ENCODE results near the gene DPP6.

The DPP6 gene

DNA sequence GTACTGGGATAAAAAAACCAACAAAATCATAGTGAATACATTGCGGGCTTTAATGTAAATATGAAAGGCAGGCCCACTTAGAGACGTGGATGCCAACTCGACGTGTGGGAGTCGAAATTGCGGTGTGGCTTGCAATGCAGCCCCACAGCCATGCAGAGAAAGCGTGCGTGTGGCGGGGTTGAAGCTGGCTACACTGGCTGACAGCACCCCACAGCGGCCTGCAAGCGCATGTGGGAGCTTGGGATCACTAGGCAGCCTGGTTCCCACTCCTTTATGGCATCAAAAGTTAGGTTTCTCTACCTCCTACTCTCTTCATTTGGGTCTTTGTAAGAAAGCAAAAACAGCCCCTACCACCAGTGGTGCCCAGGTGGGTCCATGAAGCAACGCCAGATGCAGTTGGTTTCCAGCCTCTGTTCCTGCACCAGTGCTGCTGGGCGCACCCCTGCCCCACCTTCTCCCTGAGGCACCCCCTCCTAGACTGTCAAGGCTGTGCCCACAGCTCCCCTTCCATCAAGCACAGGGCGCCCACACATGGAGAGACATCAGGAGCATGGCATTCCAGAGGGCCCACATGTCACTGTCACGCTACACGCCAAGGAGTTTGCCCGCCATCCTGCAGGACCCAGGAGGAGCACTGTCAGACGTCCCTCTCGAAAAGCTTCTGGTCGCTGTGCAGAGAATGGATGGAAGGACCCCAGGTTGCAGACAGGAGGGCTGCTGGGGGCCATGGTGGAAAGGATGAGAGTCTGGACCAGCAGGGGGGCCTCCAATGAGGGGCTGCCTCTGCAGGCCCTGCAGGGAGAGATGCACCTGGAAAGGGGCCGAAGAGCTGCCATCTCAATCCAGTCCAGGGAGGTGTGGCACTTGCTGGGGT lies 807.8 kb downstream of the DPP6 start:
- no peak for DNase-seq (ENCODE audit: low spot score)

DNA sequence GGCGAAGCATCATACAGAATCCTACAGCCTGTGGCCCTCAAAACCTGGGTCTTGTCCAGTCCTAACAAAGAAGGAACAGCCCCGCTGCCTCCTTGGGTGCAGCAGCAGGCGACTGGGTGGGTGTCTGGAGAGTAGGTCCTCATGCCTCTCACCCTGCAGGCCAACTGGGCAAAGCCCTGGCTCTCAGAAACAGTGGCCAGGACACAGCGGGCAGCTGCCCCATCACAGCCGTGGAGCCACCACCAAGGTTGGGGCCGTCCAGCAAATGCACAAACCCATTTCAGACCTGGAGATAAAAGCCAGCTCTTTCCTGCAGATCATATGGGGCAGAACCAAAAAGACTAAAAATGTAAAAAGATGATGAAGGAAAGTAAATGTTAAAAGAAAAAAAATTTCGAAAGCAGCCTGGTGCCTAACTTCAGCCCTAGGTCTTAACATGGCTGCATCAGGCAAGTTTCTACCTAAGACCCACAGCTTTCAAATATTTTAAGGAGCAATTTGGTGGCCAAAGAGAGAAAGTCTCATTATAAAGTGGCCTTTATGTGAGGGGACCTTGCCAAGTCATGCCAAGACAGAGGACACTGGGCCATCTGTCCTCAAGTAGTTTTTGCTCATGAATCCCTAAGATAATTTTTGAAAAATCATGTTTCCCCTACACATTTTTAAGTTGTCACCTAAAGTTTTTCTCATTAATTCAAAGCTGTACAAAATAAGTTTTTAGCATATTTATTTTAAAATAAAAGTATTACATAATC lies 808.6 kb downstream of the DPP6 start:
- no peak for DNase-seq (ENCODE audit: low spot score)

DNA sequence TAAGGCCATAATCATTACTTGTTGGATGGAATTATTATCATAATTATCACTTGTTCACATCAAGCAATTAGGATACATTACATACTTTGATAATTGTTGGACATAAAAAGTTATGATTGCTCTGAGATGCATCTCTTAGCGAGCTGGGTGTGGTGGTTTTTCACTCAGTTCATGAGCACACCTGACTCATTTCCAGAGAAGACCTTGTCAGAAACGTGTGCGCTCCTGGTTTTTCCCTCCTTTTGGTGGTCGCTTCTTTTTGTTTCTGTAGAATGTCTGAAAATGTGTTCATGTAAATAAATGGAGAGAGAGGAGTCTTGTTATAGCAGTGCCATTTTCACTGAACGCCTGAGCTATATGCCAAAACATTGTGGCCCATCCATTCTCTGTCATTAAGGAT lies 809.4 kb downstream of the DPP6 start:
- DNase-seq (ENCODE audit: low spot score), result no peak

DNA sequence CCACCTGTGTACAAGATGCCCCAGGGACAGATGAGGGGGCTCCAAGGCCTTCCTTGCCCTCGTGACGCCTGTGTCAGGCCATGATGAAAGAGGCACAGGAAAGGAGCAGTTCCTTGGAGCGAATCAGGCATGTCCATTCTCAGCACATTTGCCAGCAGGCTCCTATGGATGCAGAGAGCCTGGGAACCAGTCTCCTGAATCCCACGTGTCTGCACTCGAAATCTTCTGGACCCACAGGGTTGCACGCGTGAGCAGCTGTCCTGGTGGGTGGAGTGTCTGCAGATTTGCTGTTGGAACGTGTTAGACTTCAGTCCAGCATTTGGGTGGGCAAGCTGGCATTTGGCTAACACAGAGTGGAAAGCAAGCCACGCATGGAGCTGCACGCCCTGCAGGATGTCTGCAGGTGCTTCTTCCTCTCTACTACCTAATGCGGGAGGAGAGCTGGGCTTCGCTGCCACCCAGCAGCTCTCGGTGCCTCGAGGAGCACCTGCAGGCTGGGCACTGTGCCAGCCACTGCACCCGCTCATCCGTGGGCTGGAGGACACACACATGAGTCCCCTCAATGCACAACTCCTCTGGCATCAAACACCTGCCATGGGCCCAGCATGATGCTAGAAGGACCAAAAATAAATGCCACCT lies 810.1 kb downstream of the DPP6 start:
- no peak for DNase-seq (ENCODE audit: low spot score)

DNA sequence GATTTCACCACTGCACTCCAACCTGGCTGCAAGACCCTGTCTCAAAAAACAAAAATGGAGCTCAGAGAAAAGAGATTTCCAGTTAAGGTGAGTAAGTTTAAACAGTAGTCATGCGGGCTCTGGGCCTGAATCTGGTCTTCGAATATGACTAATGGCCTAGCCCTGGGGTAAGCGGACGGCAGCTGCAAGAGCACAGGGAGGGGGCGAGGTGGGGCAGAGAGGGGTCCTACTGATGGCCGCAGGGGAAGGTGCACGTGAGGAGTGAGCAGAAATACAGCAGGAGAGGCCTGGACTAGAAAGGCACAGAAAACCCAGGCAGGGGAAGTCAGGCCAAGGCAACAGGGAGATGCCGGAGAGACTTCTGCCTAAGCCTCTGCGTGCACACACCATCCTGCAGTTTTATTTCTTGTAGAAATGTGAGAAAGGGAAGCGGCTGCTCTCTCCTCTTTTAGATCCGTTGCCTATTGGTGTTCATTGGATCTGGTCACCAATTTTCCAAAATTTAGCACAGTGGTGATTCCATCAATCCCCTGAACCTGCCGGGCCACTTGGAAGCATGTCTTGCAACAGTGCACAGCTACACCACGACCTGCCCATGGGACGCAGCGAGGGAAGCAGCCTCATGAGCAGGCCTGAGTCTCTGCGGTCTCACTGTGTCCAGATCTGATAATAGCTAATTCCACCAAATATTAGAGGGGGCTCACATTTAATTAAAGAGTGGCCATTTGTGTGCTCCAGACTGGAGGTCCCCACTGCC lies 811.7 kb downstream of the DPP6 start:
- no peak for DNase-seq (ENCODE audit: low spot score)

DNA sequence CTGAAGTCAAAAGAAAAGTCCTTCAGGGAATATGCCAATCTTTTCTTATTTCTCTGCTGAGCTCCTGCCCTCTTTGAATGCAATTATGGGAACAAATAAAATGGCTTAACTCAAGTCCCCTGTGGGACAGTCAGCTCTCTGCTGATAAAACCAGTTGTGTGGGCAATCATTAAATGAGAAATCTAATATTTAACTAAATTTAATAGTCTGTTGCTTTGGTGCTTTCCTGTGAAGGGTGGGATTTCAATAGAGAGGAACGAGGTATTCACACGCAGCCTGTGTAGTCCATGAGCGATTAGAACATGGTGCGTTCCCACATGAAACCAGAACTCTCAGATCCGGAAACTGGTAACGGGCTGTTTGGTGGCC lies 812.3 kb downstream of the DPP6 start:
- DNase-seq (ENCODE audit: low spot score), result no peak

DNA sequence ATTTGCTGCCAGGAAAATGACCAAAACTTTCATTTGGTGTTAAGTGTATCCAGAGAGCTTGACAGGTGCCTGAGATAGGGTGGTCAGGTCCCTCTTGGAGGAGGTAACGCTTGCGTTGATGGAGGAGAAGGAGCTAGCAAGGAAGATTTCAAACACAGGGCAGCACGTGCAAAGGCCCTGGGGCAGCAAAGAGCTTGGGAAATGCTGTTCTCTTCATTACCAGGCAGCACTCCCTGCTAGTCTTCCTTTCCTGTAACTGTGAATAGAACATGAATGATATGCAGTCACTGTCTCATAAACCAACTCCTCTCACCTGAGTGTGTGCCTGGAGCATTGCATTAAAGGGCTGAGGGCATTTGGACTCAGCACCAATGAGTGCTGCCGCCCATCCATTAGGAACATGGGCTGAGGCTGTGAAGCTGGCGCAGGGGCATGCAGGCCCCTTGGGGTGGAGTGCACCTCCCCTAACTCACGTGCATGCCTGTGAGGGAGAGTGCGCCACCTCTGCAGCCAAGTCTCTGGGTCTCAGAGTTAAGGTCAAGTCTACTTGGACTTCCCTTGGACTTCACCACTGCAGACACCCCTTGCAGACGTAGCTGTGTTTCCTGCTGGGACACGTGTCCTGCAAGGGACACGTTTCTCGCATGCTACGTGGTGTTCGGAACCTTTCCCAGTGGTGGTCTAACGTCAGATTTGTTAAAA lies 813.9 kb downstream of the DPP6 start:
- no peak for DNase-seq (ENCODE audit: low spot score)

DNA sequence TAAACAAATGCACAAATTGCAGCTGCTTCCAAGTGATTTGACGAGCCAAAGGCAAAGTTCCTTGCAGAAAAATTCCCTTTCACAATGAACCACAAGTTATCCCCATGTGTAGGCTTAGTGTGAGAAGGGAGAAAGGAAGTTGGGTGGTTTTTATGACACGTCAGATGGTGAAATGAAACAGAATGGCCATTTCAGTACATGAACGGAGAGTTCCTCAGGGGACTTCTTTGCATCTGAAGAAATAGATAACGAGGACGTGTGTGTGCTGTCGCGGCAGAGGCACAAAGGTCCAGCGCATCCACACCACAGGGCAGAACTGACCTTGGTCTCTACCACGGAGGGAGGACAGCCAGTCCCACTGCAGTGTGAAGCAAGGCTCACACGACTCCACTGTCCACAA lies 814.9 kb downstream of the DPP6 start:
- DNase-seq (ENCODE audit: low spot score), result no peak

DNA sequence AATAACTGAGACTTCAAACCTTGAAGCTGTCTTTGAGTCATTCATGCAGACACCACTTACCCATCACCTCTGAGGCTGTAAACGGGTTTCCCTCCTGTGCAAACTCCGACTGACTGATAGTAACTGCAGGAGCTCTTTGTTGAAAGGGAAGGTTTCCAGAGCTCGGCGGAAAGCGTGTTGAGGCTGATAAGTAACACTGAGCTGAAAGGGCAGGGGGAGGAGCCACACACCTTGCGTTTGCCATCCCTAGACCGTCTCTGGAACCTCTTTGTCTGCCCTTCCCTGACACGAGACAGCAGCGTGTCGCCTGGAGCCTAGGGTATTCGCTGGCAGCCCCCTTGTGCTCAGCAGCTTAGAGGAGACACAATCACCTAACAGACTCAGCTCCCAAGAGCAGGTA lies 816.7 kb downstream of the DPP6 start:
- DNase-seq (ENCODE audit: low spot score), result no peak

DNA sequence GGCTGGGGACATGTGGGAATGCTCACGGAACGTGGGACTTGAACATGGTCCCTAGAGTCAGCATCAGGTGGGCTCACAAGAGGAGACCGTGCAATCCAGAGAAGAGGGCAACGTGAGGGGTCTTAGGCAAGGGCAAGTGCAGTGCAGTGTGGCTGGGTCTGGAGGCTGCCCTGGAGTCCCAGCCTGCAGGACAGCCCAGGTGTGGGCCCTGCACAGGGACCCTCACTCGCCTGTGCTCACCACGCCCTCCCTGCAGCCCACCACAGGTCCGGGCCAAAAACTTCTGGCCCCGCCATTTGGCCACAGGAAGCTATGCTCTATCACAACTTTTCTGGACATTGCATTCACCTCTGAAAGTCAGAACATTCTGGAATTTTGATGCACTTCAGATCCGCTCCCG lies 817.2 kb downstream of the DPP6 start:
- no peak for DNase-seq (ENCODE audit: low spot score)

DNA sequence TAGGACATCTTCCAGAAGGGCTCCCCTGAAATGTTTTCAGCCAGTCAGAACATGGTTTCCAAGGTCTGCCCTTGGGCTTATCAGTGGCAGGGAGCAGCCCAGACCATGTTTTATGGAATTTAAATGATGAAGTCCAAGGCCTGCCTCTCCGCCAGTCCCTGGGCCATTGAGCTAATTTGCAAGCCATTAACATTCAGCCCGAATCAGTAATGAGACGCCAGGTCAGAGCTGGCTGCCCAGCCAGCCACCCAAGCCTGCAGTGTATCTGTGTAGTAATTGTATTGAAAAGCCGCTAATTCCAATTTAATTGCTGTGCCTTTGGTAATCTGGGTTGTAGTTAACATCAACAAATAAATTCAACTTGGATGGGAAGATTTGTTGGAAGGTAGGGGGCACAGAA lies 819.3 kb downstream of the DPP6 start:
- no peak for DNase-seq (ENCODE audit: low spot score)

DNA sequence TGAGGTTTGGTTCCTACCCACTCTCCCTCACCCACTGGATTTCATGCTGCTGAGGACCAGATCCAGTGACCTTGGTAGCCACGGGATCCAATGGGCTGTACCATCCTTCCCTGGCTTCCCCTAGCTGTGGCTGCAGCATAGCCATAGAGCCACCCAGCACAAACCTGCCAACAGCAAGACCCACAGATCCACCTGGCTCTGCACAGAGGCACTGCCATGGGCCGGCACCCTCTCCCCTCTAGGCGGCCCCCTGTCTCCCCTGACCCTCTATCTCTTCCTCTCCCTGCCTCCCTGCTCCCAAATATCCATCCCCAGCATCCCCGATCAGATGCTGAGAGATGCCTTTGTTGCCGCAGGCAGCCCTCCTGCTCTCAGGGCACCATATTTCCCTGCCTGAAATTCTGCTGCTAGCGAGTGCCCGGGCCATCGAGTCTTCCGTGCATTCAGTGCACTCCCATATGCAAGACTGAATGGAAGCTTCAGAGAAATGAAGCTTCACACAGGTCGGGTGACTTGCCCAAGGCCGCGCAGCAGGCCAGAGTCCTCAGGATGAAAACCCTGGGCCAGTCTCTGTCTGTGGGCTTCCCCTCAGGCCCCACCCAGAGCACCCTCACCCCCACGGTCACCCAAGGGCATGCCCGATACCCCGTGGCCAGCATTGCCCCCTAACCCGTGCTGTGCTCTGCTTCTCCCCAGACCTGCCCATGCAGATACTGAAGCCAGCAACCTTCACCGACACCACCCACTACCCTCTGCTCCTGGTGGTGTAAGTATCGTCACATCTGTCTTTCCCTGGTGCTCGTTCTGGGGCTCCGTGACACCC lies 819.9 kb downstream of the DPP6 start:
- no peak for DNase-seq (ENCODE audit: low spot score)

DNA sequence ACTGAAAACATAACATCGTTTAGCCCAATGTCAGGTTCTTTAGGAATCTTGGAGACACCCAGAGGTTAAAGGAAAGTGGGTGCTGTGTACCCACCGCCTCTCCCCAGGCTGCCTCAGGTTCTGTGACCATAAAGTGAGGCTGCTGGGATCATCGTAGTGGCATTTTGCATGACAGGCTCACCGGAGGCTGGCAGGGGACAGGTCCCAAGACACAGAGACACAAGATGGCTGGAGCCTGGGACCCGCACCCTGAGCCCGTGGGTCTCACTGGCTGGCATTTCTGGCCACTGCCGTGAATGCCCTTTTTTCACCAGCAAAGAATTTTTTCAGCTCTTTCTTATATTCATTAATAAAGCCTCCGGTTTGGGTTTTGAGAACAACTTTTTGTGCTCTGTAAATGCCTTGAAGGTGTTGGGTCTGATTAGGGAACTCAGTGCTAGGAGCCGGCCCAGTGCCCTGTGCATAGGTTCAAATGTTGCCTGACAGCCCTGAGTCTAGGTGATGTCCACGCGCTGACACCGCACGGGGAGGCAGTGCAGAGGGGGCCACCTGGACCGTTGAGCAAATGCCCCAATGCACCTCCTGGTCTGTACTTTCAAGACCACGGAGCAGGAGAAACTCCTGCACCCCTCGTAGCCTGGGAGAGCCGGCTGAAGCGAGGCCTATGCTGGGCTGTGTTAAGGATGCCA lies 820.8 kb downstream of the DPP6 start:
- no peak for DNase-seq (ENCODE audit: low spot score)

DNA sequence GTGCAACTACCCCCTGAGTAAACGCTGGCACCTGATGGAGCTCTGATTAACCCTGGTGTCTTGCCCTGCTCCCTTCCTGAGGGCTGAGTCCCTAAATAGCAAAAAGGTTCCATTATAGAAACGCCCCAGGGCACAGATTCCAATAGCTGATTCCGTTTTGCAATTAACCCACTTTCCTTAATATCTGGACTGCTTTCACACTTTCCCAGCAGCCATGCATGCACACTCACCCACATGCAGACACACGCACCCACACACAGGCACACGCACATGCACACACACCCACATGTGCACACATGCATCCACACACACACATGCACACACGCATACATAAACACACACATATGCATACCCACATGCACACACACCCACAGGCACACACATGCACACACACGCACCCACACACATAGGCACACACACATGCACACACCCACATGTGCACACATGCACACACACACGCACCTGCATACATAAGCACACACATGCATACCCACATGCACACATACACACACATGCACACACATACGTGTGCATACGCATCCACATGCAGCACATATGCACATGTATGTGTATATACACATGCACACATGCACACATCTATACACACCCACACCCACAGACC lies 821.4 kb downstream of the DPP6 start:
- no peak for DNase-seq (ENCODE audit: low spot score)

DNA sequence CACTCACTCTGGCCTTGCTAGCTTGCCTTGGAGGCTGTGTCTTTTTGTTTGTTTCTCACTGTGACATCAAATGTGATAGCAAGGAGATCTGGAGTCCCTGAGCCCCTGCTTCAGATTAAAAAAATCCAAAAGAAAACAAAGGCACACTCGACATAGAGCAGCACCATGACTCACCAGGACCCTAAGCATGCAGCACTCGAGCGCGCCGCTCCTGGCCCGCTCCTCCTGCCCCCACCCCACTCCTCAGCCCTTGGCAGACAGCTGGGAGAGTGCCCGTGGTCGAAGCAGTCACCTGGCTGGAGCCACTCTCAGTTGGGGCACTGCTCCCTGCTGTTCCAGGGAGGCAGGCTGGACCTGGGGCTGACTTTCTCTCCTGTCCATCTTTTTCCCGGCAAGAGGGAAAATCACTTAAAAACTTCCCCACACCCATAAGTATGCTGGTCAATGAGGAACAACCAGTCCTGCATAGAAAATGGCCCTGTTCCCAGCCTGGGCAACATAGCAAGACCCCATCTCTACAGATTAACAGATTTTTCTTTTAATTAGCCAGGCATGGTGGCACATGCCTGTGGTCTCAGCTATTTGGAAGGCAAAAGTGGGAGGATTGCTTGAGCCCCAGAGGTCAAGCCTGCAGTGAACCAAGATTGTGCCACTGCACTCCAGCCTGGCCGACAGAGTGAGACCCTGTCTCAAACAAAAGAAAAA lies 822.4 kb downstream of the DPP6 start:
- no peak for DNase-seq (ENCODE audit: low spot score)

DNA sequence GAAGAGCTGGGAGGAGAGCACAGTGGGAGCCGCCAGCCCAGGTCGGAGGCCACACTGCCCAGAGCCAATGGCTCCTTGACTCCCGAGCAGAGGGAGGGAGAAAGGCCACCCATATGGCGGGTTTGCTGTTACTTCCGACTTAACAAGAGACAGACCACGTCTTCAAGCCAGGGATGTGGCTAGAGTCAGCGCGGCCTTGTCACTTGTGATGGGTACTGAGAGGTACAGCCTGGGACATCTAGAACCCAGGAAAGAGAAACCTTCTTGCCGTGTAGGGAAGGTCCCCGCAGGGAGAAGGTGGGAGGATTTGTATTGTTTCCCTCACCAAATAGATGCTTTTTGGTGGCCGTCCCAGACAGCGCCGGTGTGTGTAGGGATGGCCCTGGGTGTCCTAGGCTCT lies 823.1 kb downstream of the DPP6 start:
- no peak for DNase-seq (ENCODE audit: low spot score)

DNA sequence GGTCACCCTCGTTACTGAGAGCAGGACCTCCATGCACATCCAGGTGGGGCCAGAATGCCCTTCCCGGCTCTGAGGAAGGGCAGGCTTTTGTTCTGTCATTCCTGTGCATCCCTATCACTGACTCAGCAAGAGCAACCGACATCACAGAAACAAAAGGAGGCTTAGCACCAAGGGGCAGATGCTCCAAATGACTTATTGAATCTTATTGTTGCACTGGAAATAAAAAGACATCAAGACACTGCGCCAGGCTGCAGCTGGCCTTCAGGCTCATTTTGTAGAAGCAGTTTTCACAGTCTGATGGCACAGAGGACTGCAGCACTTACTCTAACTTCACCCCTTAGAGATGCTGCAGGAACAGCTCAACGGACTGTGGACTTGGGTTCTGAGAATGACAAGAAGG lies 824.3 kb downstream of the DPP6 start:
- no peak for DNase-seq (ENCODE audit: low spot score)

DNA sequence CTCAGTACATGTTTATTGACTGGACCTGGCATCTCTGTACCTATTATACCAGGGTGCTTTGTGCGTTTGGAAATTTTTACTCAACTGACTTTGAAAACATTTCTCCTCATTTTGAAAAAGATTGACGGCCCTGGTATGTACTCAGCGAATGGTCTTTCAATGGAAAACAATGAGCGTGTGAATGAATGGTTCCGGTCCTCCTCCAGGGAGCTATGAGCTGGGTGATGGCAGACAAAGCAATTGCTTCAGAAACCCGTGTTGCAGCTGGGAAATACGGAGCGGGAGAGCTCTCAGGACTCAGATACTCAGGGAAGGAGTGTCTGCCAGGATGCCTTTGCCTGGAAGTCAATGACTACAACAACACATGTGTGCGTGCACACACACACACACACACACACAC lies 824.8 kb downstream of the DPP6 start:
- DNase-seq (ENCODE audit: low spot score), result no peak

DNA sequence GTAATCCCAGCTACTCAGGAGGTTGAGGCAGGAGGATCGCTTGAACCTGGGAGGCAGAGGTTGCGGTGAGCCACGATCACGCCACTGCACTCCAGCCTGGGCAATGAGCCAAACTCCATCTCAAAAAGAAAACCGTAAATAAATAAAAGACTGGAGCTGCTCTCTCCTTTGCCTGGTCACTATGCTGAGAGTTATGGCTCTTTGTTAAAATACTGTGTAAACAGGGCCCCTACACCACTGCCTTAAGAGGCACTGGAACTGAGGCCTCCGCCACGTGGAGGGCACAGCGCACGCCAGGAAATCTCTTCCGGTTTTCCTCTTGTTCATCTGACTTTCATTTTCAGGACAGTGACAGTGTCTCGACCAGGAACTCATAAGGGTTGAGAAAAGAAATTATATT lies 827.4 kb downstream of the DPP6 start:
- DNase-seq (ENCODE audit: low spot score), result no peak
